ENCODE measurements around the gene YIPF3.

DNA sequence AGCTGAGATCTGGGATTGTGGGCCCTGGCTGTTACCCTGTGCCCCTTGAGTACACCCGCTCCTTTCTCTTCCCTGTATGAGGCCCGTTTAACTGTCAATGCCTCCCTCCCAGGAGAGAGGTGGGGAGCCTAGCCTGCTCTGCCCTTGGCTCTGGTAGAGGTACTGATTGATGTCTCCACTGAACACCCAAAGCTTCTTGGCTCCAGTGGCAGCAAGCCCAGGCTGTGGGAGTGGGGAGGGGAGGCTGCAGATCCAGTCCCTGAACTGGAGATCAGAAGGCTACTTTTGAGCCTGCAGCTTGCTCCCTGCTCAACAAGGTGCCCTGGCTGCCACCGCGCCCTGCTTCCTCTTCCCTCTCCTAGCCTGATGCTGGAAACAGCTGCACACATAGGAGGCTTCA, 14.1 kb downstream of the YIPF3 start:
- TF ChIP-seq, protein P1, sequence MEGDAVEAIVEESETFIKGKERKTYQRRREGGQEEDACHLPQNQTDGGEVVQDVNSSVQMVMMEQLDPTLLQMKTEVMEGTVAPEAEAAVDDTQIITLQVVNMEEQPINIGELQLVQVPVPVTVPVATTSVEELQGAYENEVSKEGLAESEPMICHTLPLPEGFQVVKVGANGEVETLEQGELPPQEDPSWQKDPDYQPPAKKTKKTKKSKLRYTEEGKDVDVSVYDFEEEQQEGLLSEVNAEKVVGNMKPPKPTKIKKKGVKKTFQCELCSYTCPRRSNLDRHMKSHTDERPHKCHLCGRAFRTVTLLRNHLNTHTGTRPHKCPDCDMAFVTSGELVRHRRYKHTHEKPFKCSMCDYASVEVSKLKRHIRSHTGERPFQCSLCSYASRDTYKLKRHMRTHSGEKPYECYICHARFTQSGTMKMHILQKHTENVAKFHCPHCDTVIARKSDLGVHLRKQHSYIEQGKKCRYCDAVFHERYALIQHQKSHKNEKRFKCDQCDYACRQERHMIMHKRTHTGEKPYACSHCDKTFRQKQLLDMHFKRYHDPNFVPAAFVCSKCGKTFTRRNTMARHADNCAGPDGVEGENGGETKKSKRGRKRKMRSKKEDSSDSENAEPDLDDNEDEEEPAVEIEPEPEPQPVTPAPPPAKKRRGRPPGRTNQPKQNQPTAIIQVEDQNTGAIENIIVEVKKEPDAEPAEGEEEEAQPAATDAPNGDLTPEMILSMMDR (IDR thresholded peaks at IDR 0.05) = no peak
- no peak for TF ChIP-seq POLR2A (IDR thresholded peaks at IDR 0.05)
